ENCODE results near the gene MYOG.

GRCh38 chr1:203045821-203046594, 39.8 kb downstream of the MYOG start:
- no peak for TF ChIP-seq ZNF114 (CRISPR knock-in tag; IDR thresholded peaks at IDR 0.05)
- TF ChIP-seq JUNB (IDR thresholded peaks at IDR 0.05; ENCODE audit: unreplicated experiment) = no peak
- no peak for TF ChIP-seq CTCF (conservative IDR thresholded peaks at IDR 0.05; ENCODE audit: low read depth in 2 of 2)
- no peak for TF ChIP-seq POLR2AphosphoS5 (IDR thresholded peaks at IDR 0.05; ENCODE audit: low read depth)
- TF ChIP-seq, protein P1, sequence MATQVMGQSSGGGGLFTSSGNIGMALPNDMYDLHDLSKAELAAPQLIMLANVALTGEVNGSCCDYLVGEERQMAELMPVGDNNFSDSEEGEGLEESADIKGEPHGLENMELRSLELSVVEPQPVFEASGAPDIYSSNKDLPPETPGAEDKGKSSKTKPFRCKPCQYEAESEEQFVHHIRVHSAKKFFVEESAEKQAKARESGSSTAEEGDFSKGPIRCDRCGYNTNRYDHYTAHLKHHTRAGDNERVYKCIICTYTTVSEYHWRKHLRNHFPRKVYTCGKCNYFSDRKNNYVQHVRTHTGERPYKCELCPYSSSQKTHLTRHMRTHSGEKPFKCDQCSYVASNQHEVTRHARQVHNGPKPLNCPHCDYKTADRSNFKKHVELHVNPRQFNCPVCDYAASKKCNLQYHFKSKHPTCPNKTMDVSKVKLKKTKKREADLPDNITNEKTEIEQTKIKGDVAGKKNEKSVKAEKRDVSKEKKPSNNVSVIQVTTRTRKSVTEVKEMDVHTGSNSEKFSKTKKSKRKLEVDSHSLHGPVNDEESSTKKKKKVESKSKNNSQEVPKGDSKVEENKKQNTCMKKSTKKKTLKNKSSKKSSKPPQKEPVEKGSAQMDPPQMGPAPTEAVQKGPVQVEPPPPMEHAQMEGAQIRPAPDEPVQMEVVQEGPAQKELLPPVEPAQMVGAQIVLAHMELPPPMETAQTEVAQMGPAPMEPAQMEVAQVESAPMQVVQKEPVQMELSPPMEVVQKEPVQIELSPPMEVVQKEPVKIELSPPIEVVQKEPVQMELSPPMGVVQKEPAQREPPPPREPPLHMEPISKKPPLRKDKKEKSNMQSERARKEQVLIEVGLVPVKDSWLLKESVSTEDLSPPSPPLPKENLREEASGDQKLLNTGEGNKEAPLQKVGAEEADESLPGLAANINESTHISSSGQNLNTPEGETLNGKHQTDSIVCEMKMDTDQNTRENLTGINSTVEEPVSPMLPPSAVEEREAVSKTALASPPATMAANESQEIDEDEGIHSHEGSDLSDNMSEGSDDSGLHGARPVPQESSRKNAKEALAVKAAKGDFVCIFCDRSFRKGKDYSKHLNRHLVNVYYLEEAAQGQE (IDR thresholded peaks at IDR 0.05; ENCODE audit: unreplicated experiment) = no peak
- TF ChIP-seq ETS1 (IDR thresholded peaks at IDR 0.05) = no peak
- TF ChIP-seq EZH2 (IDR thresholded peaks at IDR 0.05; ENCODE audit: low read depth, unreplicated experiment) = no peak
- TF ChIP-seq ZNF331 (CRISPR knock-in tag; IDR thresholded peaks at IDR 0.05; ENCODE audit: low read depth) = no peak
- no peak for TF ChIP-seq EZH2phosphoT487 (IDR thresholded peaks at IDR 0.05; ENCODE audit: unreplicated experiment)
- TF ChIP-seq CREB1 (CRISPR knock-in tag; IDR thresholded peaks at IDR 0.05; ENCODE audit: low read depth) = no peak
- no peak for TF ChIP-seq STAT1 (IDR thresholded peaks at IDR 0.05; ENCODE audit: unreplicated experiment)
- TF ChIP-seq, protein P2, sequence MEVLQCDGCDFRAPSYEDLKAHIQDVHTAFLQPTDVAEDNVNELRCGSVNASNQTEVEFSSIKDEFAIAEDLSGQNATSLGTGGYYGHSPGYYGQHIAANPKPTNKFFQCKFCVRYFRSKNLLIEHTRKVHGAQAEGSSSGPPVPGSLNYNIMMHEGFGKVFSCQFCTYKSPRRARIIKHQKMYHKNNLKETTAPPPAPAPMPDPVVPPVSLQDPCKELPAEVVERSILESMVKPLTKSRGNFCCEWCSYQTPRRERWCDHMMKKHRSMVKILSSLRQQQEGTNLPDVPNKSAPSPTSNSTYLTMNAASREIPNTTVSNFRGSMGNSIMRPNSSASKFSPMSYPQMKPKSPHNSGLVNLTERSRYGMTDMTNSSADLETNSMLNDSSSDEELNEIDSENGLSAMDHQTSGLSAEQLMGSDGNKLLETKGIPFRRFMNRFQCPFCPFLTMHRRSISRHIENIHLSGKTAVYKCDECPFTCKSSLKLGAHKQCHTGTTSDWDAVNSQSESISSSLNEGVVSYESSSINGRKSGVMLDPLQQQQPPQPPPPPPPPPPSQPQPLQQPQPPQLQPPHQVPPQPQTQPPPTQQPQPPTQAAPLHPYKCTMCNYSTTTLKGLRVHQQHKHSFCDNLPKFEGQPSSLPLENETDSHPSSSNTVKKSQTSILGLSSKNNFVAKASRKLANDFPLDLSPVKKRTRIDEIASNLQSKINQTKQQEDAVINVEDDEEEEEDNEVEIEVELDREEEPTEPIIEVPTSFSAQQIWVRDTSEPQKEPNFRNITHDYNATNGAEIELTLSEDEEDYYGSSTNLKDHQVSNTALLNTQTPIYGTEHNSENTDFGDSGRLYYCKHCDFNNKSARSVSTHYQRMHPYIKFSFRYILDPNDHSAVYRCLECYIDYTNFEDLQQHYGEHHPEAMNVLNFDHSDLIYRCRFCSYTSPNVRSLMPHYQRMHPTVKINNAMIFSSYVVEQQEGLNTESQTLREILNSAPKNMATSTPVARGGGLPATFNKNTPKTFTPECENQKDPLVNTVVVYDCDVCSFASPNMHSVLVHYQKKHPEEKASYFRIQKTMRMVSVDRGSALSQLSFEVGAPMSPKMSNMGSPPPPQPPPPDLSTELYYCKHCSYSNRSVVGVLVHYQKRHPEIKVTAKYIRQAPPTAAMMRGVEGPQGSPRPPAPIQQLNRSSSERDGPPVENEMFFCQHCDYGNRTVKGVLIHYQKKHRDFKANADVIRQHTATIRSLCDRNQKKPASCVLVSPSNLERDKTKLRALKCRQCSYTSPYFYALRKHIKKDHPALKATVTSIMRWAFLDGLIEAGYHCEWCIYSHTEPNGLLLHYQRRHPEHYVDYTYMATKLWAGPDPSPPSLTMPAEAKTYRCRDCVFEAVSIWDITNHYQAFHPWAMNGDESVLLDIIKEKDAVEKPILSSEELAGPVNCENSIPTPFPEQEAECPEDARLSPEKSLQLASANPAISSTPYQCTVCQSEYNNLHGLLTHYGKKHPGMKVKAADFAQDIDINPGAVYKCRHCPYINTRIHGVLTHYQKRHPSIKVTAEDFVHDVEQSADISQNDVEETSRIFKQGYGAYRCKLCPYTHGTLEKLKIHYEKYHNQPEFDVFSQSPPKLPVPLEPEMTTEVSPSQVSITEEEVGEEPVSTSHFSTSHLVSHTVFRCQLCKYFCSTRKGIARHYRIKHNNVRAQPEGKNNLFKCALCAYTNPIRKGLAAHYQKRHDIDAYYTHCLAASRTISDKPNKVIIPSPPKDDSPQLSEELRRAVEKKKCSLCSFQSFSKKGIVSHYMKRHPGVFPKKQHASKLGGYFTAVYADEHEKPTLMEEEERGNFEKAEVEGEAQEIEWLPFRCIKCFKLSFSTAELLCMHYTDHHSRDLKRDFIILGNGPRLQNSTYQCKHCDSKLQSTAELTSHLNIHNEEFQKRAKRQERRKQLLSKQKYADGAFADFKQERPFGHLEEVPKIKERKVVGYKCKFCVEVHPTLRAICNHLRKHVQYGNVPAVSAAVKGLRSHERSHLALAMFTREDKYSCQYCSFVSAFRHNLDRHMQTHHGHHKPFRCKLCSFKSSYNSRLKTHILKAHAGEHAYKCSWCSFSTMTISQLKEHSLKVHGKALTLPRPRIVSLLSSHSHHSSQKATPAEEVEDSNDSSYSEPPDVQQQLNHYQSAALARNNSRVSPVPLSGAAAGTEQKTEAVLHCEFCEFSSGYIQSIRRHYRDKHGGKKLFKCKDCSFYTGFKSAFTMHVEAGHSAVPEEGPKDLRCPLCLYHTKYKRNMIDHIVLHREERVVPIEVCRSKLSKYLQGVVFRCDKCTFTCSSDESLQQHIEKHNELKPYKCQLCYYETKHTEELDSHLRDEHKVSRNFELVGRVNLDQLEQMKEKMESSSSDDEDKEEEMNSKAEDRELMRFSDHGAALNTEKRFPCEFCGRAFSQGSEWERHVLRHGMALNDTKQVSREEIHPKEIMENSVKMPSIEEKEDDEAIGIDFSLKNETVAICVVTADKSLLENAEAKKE (CRISPR knock-in tag; IDR thresholded peaks at IDR 0.05) = no peak
